K562 (cell line): ENCODE measurements around the gene GPR15. TPM values are rescaled to one million over a fixed set of nuclear protein-coding genes. Genes with fewer than 3 reads are reported as not detected.

Experiments
- BDP1 ChIP-seq: IDR thresholded peaks from 3 replicates; pipeline ENCODE4 v1.6.1; 2011; ENCODE audit not compliant: insufficient read length, insufficient read depth
- ETV6 ChIP-seq, 3 experiments: fragments of 150-350 bp in 1 of 3; sonication (generic) in 1 of 3; formaldehyde crosslinking in 1 of 3; IDR thresholded peaks; 2 replicates each; pipeline versions ENCODE4 v1.6.1 to v1.8.0; 2014 to 2022; ENCODE audit warnings: borderline replicate concordance in 2 of 3, low read depth in 2 of 3, antibody characterized with exemption in 1 of 3, low read length in 1 of 3, mild to moderate bottlenecking in 1 of 3, missing genetic modification reagents in 1 of 3
- GATA2 ChIP-seq: sonication (generic); formaldehyde crosslinking; IDR thresholded peaks from 2 replicates; pipeline ENCODE4 v1.4.0; 2020; ENCODE audit warnings: mild to moderate bottlenecking, missing genetic modification reagents
- HDAC8 ChIP-seq: fragments of 450-650 bp; IDR thresholded peaks from 2 replicates; pipeline ENCODE4 v1.6.1; 2016; ENCODE audit warnings: mild to moderate bottlenecking, missing genetic modification characterization, moderate library complexity, missing compliant biosample characterization
- HMG20A ChIP-seq: fragments of 450-650 bp; formaldehyde crosslinking; conservative IDR thresholded peaks from 2 replicates; pipeline ENCODE4 v1.4.0; 2020; ENCODE audit warnings: mild to moderate bottlenecking, mixed read lengths
- JUN ChIP-seq, 2 experiments: sonication (generic) in 1 of 2; formaldehyde crosslinking in 1 of 2; IDR thresholded peaks; 2 replicates each; pipeline versions ENCODE4 v1.6.1 to v1.8.0; 2012 to 2022; ENCODE audit warnings: borderline replicate concordance in 2 of 2, mild to moderate bottlenecking in 2 of 2, improper control_type of control experiment in 1 of 2, low read depth in 1 of 2, low read length in 1 of 2, missing genetic modification reagents in 1 of 2
- NFATC3 ChIP-seq: fragments of 450-650 bp; IDR thresholded peaks from 2 replicates; pipeline ENCODE4 v1.6.1; 2017; ENCODE audit warnings: mild to moderate bottlenecking
- NR1H2 ChIP-seq: sonication (generic); formaldehyde crosslinking; IDR thresholded peaks from 2 replicates; pipeline ENCODE4 v1.4.0; 2020; ENCODE audit warnings: mild to moderate bottlenecking, missing genetic modification reagents
- NR2F6 ChIP-seq: fragments of 450-650 bp; formaldehyde crosslinking; IDR thresholded peaks from 2 replicates; pipeline ENCODE4 v1.4.0; 2020; ENCODE audit warnings: mild to moderate bottlenecking
- POLR2AphosphoS5 ChIP-seq: IDR thresholded peaks from 2 replicates; pipeline ENCODE4 v1.6.1; 2011; ENCODE audit warnings: mild to moderate bottlenecking, low read depth, low read length, moderate library complexity; ENCODE audit not compliant: control insufficient read depth, insufficient read depth
- PTBP1 ChIP-seq: fragments of 200-400 bp; formaldehyde crosslinking; IDR thresholded peaks from 2 replicates; pipeline ENCODE4 v1.6.1; 2017; ENCODE audit warnings: low read depth, low read length
- RFX5 ChIP-seq: IDR thresholded peaks from 2 replicates; pipeline ENCODE4 v1.6.1; 2011; ENCODE audit warnings: low read depth, mild to moderate bottlenecking, improper control_type of control experiment, low read length
- SMAD2 ChIP-seq: fragments of 150-350 bp; IDR thresholded peaks from 2 replicates; pipeline ENCODE4 v1.6.1; 2014; ENCODE audit warnings: low read depth, mild to moderate bottlenecking, low read length
- TAF9B ChIP-seq: fragments of 450-650 bp; IDR thresholded peaks from 2 replicates; pipeline ENCODE4 v1.6.1; 2018; ENCODE audit warnings: mild to moderate bottlenecking; ENCODE audit not compliant: partially characterized antibody
- ZBTB5 ChIP-seq: fragments of 450-650 bp; IDR thresholded peaks from 2 replicates; pipeline ENCODE4 v1.6.1; 2017; ENCODE audit warnings: antibody characterized with exemption
- ZNF143 ChIP-seq: sonication (generic); formaldehyde crosslinking; IDR thresholded peaks from 2 replicates; pipeline ENCODE4 v1.9.0; 2022; ENCODE audit warnings: mild to moderate bottlenecking, missing genetic modification reagents
- ZNF655 ChIP-seq: fragments of 250-450 bp; sonication (Bioruptor Pico); IDR thresholded peaks from 2 replicates; pipeline ENCODE4 v1.5.0; 2021
- ZNF707 ChIP-seq: fragments of 250-450 bp; sonication (Bioruptor Pico); conservative IDR thresholded peaks from 2 replicates; pipeline ENCODE4 v1.8.0; 2022; ENCODE audit warnings: inconsistent platforms, mild to moderate bottlenecking, moderate library complexity
- ZNF778 ChIP-seq: fragments of 450-650 bp; formaldehyde crosslinking; IDR thresholded peaks from 2 replicates; pipeline ENCODE4 v1.4.0; 2020; ENCODE audit warnings: mild to moderate bottlenecking, moderate library complexity
- ZNF79 ChIP-seq: fragments of 250-450 bp; sonication (Bioruptor Pico); IDR thresholded peaks from 2 replicates; pipeline ENCODE4 v1.4.0; 2020; ENCODE audit warnings: low read depth, mild to moderate bottlenecking, moderate library complexity
- polyA plus RNA-seq, 8 experiments: library from polyadenylated mRNA; depleted of rRNA in 4 of 8; stranded (reverse) in 5 of 8; unstranded in 3 of 8; fragments of >200 nt; fragmentation: Nextera tagmentation in 2 of 8; fragmentation: Illumina TruSeq in 1 of 8; extraction: Ambion mirVana in 2 of 8; extraction: Trizol in 1 of 8; gene quantifications; 2 replicates each; pipeline versions ENCODE4 v1.2.1 to v1.2.3, GENCODE V29; 2011 to 2014; ENCODE audit warnings: inconsistent platforms in 1 of 8, missing spikeins in 1 of 8
- total RNA-seq, 7 experiments: library from RNA; depleted of rRNA in 6 of 7; stranded (reverse); fragments of >200 nt in 6 of 7; fragmentation: Illumina TruSeq in 2 of 7; extraction: Trizol in 2 of 7; gene quantifications; 2 replicates each; pipeline versions ENCODE4 v1.2.1 to v1.2.3, GENCODE V29; 2011 to 2021; ENCODE audit warnings: low replicate concordance in 1 of 7
- TF ChIP-seq, protein P1 (sequence below): fragments of 450-650 bp; IDR thresholded peaks from 2 replicates; pipeline ENCODE4 v1.6.1; 2016; ENCODE audit warnings: antibody characterized with exemption

Gene GPR15
- total and polyA plus RNA-seq, 9 of the 15 experiments (the other 6 are each of a cell fraction or from before 2014, with no cell fraction given): 0.13 TPM; not detected in 8

DNA sequence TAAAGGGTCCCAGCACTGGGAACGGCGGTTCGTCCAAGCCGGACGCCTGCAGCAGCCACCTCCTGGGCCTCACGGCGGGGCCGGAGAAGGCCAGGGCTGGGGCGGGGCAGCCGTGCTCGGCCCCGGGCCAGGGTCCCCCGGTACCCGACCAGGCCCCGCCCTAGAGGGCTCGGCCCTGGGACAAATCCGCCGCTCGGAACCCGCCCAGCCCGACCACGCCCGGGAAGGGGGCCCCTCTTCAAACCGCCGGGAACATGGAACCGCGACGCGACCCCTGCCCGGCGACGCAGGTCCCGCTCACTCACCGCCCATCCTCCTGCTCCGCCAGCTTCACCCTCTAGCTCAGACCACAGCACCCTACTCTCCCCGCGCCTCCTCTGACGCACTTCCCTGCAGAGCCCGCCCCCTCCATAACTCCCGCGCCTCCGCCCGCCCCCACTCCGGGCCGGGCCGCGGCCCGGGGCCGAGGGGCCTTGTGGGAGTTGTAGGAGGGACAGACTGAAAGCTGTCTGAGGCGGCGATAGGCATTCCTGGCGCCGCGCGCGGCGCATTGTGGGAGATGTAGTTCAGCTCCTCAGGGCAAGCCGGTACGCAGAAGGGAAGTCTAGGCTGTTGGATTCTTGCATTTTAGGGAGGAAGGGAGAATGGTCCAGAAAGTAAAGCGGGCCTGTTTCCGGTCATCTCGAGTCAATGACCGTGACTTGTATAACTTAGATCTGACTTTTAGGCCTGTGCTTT, 9.1 kb upstream of the GPR15 start, which contains the start of gene CLDND1 (continued):
- TF ChIP-seq, protein P1, sequence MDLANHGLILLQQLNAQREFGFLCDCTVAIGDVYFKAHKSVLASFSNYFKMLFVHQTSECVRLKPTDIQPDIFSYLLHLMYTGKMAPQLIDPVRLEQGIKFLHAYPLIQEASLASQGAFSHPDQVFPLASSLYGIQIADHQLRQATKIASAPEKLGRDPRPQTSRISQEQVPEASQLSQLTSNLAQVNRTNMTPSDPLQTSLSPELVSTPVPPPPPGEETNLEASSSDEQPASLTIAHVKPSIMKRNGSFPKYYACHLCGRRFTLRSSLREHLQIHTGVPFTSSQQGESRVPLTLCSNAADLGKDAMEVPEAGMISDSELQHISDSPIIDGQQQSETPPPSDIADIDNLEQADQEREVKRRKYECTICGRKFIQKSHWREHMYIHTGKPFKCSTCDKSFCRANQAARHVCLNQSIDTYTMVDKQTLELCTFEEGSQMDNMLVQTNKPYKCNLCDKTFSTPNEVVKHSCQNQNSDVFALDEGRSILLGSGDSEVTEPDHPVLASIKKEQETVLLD: no peak
- TF ChIP-seq NR1H2: no peak
- no peak for TF ChIP-seq ZBTB5
- no peak for TF ChIP-seq ZNF707 (CRISPR knock-in tag)
- no peak for TF ChIP-seq SMAD2
- no peak for TF ChIP-seq NR2F6 (CRISPR knock-in tag)
- no peak for TF ChIP-seq JUN (IDR thresholded peaks at IDR 0.05; ENCODE audit: borderline replicate concordance, low read depth, low read length)
- TF ChIP-seq JUN (CRISPR knock-in tag; IDR thresholded peaks at IDR 0.05; ENCODE audit: borderline replicate concordance): no peak
- no peak for TF ChIP-seq TAF9B
- TF ChIP-seq ZNF778 (CRISPR knock-in tag): no peak
- no peak for TF ChIP-seq HDAC8 (tag)
- no peak for TF ChIP-seq ZNF79
- TF ChIP-seq ZNF655 (CRISPR knock-in tag): no peak
- no peak for TF ChIP-seq GATA2 (CRISPR knock-in tag)
- no peak for TF ChIP-seq BDP1
- peak; percentile 64; the same call in 1 of the 2 replicates for TF ChIP-seq POLR2AphosphoS5
- no peak for TF ChIP-seq PTBP1
- TF ChIP-seq RFX5: no peak
- TF ChIP-seq ETV6 (IDR thresholded peaks at IDR 0.05; ENCODE audit: borderline replicate concordance in 1 of 2, low read depth in 2 of 2, low read length in 1 of 2): no peak
- TF ChIP-seq ETV6 (CRISPR knock-in tag; IDR thresholded peaks at IDR 0.05; ENCODE audit: borderline replicate concordance): no peak
- TF ChIP-seq ZNF143: peak; percentile 88
- TF ChIP-seq HMG20A (CRISPR knock-in tag): no peak
- TF ChIP-seq NFATC3: no peak
